Stimulated activated CD4-positive, alpha-beta T cell treated with anti-CD3 and anti-CD28 coated beads, Interleukin-1b, Interleukin-23, amount 100 ng/mL, for 4 hours (primary cell): ENCODE results near the gene IFI30.

Source experiments
- DNase-seq, 2 donors: peaks; one replicate each; pipeline ENCODE4 v3.0.0-alpha.2; 2020; ENCODE audit warnings: low read depth in 2 of 2

Gene IFI30

DNA sequence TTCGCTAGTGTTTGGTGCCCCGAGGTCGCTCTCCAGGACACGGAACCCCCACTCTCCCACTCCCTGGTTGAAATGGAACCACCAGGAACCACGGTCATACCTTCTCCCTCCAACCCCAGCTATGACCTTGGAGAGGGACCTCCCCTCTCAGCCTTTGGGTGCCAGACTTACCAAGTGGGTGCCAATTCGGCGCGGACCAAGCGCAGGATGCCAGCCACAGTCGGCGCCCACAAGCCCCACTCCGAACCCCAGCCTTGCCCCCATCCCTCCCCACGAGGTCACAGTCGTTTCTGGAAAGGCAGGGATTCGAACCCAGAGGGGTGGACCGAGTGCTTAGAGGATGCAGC is 51.7 kb downstream of the IFI30 start:
- no peak for DNase-seq

DNA sequence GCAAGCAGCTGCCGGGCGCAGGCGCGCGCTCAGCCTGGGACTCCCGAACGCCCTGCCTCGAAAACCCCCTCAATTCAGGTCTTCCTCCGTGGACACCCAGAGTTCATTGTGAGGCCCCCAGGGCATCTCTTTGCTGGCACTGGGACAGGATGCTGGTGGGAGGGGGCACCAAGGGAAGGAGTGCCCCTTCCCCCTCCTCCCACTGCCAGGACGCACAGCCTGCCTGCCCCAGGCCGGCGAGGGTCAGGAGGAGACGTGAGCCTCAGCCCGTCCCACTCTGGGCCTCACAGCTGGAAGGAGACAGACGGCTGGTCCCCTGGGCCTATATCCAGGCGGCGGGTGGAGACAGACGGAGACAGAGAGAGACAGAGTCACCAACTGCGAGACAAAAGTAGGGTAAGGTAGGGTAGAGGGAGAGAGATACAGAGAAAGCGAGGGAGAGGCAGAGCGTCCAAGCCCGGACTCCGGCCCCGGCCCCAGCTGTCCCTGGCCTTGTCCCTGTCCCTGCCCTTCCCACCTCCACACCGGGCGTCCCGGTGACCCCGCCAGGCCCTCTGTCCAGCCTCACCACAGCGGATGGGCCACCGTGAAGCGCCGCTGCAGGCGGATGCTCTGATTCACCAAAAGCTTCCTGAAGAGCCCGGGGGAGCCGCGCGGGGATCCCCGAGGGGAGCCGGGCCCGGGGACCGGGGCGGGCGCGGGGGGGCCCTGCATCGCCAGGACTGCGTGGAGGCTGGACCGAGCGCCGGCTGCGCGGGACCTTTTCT is 52.3 kb downstream of the IFI30 start, which contains the start of gene PDE4C:
Gene PDE4C (minus strand): TSS at position 737 of the 767 bp plus-strand sequence. CDS start 23 bp downstream, at position 714.
- DNase-seq = no peak

DNA sequence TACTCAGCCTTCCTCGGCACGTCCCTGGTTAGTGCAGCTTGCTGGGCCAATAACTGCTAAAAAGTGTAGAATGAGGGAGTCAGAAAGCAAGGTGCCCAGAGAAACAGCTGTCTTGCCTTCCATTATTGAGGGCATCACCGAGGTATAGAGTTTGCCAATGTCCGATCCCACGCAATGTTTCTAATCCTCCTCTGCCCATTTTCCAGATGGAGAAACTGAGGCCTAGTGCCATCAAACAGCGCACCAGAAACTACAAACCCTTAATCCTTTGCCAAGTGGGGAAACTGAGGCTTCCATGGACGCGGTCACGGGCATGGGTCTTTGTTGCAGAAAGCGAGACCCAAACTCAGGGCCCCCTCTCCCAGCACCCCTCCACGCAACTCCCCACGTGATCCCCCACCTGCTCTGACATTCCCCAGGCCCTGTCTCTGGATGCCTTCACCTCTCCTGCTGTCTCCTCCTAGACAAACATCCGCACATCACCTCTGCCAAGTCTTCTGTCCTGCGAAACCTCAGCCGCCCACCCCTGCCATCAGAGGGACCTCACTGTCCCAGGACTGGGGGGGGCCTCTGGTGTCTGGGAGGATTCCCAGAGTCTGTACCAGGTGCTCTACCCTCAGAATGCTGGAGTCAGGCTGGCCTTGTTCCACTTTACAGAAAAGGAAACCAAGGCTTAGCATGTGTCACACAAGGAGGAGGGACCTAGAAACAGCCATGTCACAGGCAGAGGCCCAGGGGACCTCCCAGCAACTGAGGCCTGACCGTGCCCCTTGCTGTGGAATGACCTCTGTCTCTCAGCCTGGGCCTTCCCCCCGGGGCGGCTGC is 53.6 kb downstream of the IFI30 start:
- DNase-seq = no peak
